Aortic smooth muscle cell (primary cell): Measurements from ENCODE around the gene KRT26. TPM values are rescaled to one million over a fixed set of nuclear protein-coding genes. Genes with fewer than 3 reads are reported as not detected.

Experiments used
- total RNA-seq: library from RNA; depleted of rRNA; stranded (reverse); fragments of >200 nt; gene quantifications from 2 replicates; pipeline ENCODE4 v1.2.3, GENCODE V29; 2014

Gene KRT26, protein sequence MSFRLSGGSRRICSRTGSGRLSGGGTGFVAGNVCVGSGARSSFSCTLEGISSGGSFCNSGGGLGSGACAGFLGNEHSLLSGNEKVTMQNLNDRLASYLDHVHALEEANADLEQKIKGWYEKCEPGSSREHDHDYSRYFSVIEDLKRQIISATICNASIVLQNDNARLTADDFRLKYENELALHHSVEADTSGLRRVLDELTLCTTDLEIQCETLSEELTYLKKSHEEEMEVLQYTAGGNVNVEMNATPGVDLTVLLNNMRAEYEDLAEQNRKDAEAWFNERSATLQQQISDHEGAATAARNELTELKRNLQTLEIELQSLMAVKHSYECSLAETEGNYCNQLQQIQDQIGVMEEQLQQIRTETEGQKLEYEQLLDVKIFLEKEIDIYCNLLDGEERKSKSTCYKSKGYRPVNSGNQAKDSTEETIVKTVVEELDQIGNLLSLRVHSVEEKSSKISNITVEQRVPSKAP
- total RNA-seq: not detected in 2 replicates

DNA sequence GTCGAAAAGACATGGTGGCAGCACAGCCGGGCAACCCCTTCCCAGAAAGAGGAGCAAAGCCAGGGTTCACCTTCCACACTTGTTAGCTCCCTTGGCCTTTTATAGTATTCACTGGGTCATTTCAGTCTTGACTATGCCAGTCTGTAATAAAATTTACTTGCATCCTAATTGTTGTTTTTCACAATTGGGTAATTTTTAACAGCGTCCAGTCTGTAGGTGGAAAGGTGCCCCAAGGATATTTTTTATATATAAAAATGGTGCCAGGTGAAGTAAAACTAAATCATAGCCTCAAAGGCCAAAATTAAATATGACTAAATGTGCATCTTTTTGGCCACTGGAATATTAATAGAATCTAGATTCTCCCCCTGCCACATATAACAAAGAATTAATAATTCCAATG, at the start of gene KRT26:
KRT26 (minus strand) TSS at position 101 of the 400 bp plus-strand sequence; CDS start at position 13, 88 bp downstream.

GRCh38 chr17:40799859-40800258, 27.9 kb upstream of the KRT26 start, which contains the start of gene KRT28:
TSS of gene KRT28 (minus strand) at chr17:40799959. CDS start at chr17:40799893, 66 bp downstream.

GRCh38 chr17:40782450-40782849, 10.4 kb upstream of the KRT26 start, which contains the start of gene KRT27:
TSS of gene KRT27 (minus strand) at chr17:40782550. CDS start at chr17:40782493, 57 bp downstream.

DNA sequence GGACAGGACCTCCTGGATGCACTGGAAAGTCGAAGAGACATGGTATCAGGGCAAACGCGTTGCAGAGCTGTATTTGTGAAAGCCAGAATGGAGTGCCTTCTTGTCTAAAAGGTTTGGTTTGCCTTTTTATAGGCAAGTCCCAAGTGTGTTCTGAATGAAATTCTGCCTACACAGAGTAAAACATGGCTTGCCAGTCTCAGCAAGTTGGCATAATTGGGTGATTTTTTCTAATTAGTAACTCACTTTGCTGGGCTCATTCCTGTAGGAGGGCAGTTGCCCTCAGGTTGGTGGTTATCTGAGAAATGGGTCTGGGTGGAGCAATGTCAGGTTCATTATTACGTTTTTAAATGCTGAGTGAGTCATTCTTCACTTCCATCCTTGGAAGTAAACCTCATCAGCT, 16.8 kb downstream of the KRT26 start, which contains the start of gene KRT25:
KRT25 (minus strand) TSS at position 101 of the 400 bp plus-strand sequence; CDS start at position 41, 60 bp downstream.

Other genes starting within 250 kb of the KRT26 start
- gene CCR7, start 206.7 kb downstream of the KRT26 start, total RNA-seq: 0.13 TPM in 1 of 2 replicates, not detected in the other
- 92.3 and 94.1 TPM in 2 replicates for gene SMARCE1, start 124.4 kb downstream of the KRT26 start, total RNA-seq
- not detected in 2 replicates for gene KRT222, start 107.0 kb downstream of the KRT26 start, total RNA-seq
- not detected in 2 replicates for gene KRT24, start 68.4 kb downstream of the KRT26 start, total RNA-seq
- not detected in 2 replicates for gene KRT25, start 16.9 kb downstream of the KRT26 start, total RNA-seq
- gene KRT27, start 10.3 kb upstream of the KRT26 start, total RNA-seq: not detected in 2 replicates
- gene KRT28, start 27.8 kb upstream of the KRT26 start, total RNA-seq: not detected in 2 replicates
- gene KRT10, start 50.4 kb upstream of the KRT26 start, total RNA-seq: 3.0 and 3.8 TPM in 2 replicates
- not detected in 2 replicates for gene KRT12, start 95.0 kb upstream of the KRT26 start, total RNA-seq
- gene KRT20, start 113.0 kb upstream of the KRT26 start, total RNA-seq: not detected in 2 replicates
- gene KRT23, start 165.4 kb upstream of the KRT26 start, total RNA-seq: not detected in 2 replicates
- gene KRT39, start 194.7 kb upstream of the KRT26 start, total RNA-seq: not detected in 2 replicates
- not detected in 2 replicates for gene KRT40, start 212.1 kb upstream of the KRT26 start, total RNA-seq
- gene KRTAP3-3, start 222.0 kb upstream of the KRT26 start, total RNA-seq: not detected in 2 replicates
- gene KRTAP3-2, start 227.7 kb upstream of the KRT26 start, total RNA-seq: not detected in 2 replicates
- gene KRTAP3-1, start 236.9 kb upstream of the KRT26 start, total RNA-seq: not detected in 2 replicates